Measurements from ENCODE around the gene LGALS8.
"Not testable (repeated sequence)": the region's sequence is repeated elsewhere in the genome, so short reads cannot be mapped to it uniquely, and the experiment has no call there.

The LGALS8 gene

DNA sequence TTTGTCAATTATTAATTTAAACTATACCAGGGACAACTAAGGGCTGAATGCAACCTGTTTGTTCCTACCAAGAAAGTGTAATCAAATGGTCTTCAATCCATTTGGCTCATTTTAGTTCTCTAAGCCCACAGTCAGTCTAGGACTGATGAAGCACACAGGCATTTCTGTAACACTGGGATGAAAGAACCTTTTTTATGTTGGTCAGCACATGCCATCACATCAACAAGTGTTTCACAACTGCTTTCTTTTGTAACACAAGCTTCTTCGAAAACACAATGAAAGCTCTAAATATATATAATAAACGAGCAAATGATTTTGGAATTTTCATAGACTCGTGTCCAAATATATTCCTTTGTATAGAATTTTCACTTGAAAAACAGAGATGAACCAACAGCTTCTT lies 51.7 kb downstream of the LGALS8 start:
- no peak overlapping the region for H3K27ac ChIP-seq
- TF ChIP-seq ZFX (IDR thresholded peaks at IDR 0.05), result no peak
- TF ChIP-seq, protein P1, sequence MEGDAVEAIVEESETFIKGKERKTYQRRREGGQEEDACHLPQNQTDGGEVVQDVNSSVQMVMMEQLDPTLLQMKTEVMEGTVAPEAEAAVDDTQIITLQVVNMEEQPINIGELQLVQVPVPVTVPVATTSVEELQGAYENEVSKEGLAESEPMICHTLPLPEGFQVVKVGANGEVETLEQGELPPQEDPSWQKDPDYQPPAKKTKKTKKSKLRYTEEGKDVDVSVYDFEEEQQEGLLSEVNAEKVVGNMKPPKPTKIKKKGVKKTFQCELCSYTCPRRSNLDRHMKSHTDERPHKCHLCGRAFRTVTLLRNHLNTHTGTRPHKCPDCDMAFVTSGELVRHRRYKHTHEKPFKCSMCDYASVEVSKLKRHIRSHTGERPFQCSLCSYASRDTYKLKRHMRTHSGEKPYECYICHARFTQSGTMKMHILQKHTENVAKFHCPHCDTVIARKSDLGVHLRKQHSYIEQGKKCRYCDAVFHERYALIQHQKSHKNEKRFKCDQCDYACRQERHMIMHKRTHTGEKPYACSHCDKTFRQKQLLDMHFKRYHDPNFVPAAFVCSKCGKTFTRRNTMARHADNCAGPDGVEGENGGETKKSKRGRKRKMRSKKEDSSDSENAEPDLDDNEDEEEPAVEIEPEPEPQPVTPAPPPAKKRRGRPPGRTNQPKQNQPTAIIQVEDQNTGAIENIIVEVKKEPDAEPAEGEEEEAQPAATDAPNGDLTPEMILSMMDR (conservative IDR thresholded peaks at IDR 0.05), result no peak

DNA sequence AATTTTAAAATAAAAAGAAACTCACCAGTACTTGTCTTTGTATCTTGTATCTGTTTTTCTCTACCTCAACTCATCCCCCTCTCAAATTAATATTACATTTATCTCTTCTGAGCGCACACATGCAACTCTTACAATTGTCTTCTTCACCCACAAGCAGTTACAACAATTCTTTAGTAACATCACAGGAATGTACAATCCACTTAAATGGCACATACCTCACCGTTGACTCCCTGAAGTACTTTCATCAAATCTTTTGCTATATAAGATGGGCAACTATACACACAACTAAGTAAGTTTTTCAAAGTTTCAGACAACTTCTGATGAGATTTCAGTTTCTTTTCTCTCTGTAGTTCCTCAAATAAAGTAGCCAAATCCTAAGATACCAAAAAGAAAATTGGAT lies 52.2 kb downstream of the LGALS8 start:
- H3K27ac ChIP-seq, result no peak overlapping the region
- TF ChIP-seq ZFX (IDR thresholded peaks at IDR 0.05), result no peak
- TF ChIP-seq, protein P1 (conservative IDR thresholded peaks at IDR 0.05), result no peak

DNA sequence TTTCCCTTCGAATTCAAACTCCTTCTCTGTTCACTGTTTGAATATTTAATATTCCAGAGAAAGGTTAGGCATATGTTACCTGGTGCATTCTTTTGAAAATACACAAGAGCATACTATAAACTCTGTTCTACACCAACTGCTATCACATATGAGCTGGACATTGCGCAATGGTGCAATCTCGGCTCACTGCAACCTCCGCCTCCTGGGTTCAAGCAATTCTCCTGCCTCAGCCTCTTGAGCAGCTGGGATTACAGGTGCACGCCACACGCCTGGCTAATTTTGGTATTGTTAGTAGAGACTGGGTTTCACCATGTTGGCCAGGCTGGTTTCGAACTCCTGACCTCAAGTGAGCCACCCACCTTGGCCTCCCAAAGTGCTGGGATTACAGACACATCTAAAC lies 53.3 kb downstream of the LGALS8 start:
- H3K27ac ChIP-seq, result not testable (repeated sequence)

DNA sequence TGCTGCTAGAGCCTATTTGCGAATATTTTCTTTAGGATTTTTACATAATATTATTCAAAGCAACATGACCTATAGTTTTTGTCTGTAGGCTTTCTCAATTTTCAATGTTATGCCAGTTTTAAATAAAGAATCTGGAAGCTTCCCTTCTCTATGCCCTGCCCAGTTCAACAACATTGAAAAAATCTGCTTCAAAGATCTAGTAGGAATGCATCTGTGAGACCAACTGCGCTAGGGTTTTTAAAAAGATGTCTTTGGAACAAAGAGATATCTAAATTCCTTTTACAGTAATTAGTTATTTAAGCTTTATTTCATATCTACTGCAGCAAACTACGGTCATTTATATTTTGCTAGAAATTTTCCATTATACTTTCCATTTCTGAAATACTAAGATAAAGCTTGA lies 54.9 kb downstream of the LGALS8 start:
- H3K27ac ChIP-seq, result no peak overlapping the region
- TF ChIP-seq ZFX (IDR thresholded peaks at IDR 0.05), result no peak
- TF ChIP-seq, protein P1 (conservative IDR thresholded peaks at IDR 0.05), result no peak

DNA sequence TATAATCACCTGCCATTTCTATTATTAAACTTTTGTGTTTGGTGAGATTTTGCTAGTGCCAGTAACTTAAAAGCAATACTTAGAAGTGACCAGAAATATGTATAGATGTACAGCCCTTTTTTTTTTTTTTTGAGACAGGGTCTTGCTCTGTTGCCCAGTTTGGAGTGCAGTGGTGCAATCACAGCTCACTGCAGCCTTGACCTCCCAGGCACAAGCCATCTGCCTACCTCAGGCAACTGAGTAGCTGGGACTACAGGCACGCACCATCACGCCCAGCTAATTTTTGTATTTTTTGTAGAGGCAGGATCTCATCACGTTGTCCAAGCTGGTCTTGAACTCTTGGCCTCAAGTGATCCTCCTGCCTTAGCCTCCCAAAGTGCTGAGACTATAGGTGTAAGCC lies 56.6 kb downstream of the LGALS8 start:
- H3K27ac ChIP-seq, result not testable (repeated sequence)

DNA sequence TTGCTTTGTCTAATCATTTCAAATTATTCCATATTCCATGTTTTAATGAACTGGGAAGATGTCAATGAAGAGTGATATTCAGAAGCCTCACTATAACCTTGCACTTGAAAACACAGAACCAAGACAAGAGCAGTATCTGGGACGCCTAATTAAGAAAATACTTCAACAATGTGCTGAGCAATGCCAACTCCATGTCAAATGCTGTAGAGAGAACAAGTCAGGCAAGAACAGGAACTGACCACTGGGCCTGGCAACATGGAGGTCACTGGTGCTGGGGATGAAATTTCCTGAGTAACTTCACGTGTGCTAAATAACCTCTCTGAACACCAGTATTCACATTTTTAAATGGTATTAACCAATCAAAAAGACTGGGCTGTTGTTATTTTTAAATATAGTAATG lies 57.7 kb downstream of the LGALS8 start:
- TF ChIP-seq, protein P1 (conservative IDR thresholded peaks at IDR 0.05), result no peak
- TF ChIP-seq ZFX (IDR thresholded peaks at IDR 0.05), result no peak

DNA sequence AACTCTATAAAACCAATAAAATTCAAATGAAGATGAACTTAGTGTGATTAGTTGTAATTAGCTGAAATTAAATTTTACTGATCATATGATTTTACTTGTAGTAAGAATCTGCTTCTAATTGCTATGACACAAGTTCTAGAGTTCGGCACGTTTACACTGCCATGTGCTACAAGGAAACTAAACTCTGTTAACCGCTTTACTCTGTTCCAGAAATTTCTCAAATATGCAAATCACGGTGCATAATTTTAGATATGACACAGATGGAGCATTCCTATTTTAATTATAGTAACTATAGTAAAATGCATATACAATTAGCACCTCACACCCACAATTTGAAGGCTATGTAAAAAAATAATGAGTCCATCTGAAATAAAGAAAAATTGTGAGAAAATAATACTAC lies 65.7 kb downstream of the LGALS8 start:
- TF ChIP-seq ZFX (IDR thresholded peaks at IDR 0.05), result no peak
- TF ChIP-seq, protein P1 (conservative IDR thresholded peaks at IDR 0.05), result no peak

More for the DNA sequence above, 57.7 kb downstream of the LGALS8 start:
- H3K27ac ChIP-seq, result no peak overlapping the region

DNA sequence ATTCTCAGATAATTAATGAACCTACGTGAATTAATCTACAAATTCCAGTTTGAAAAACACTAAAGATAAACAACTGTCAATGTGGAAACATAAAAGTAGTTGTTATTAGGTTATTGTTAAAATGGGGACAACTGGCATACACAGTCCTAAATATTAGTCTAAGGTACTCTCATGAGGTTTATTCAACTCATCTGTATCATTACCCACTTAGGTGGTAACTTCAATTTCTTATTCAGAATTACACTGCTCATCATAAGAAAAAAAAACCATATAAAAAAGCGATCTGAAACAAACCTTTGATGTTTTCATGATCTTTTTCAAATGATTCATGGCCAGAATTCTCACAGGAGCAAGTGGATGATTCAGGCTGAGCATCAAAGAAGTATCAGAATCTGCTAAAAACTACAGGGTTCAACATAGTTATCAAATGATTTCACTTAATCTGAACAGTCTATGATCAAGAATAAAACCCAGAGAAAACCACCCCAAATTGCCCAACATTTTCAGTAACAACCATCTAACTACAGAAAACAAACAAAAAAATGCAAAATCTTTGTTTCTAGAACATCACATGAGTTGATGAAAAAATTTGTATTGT lies 66.9 kb downstream of the LGALS8 start:
- TF ChIP-seq, protein P1 (conservative IDR thresholded peaks at IDR 0.05), result no peak
- no peak overlapping the region for H3K27ac ChIP-seq

More for the DNA sequence above, 65.7 kb downstream of the LGALS8 start:
- H3K27ac ChIP-seq, result no peak overlapping the region
